G401 (cell line): ENCODE results near the gene ARMC8. TPM values are rescaled to one million over a fixed set of nuclear protein-coding genes. Genes with fewer than 3 reads are reported as not detected.
A peak's percentile ranks its signal among the peaks of the same experiment; 100 is the strongest.
"Not testable (repeated sequence)": the region's sequence is repeated elsewhere in the genome, so short reads cannot be mapped to it uniquely, and the experiment has no call there.

ENCODE experiments used
- DNase-seq: peaks from one replicate; pipeline ENCODE4 v3.0.0-alpha.2; 2015; ENCODE audit warnings: low spot score
- in situ Hi-C: cut with HindIII; loops from 2 replicates; pipeline ENCODE4 v1.10.0; 2016; ENCODE audit warnings: low sequenced_read_pairs, mixed read lengths
- total RNA-seq: library from RNA; depleted of rRNA; stranded (reverse); fragments of >200 nt; shearing (Covaris generic); gene quantifications from 2 replicates; pipeline ENCODE4 v1.2.3, GENCODE V29; 2014; rRNA removed

Gene ARMC8, protein sequence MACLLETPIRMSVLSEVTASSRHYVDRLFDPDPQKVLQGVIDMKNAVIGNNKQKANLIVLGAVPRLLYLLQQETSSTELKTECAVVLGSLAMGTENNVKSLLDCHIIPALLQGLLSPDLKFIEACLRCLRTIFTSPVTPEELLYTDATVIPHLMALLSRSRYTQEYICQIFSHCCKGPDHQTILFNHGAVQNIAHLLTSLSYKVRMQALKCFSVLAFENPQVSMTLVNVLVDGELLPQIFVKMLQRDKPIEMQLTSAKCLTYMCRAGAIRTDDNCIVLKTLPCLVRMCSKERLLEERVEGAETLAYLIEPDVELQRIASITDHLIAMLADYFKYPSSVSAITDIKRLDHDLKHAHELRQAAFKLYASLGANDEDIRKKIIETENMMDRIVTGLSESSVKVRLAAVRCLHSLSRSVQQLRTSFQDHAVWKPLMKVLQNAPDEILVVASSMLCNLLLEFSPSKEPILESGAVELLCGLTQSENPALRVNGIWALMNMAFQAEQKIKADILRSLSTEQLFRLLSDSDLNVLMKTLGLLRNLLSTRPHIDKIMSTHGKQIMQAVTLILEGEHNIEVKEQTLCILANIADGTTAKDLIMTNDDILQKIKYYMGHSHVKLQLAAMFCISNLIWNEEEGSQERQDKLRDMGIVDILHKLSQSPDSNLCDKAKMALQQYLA
- total RNA-seq, result 31.5 and 48.4 TPM in 2 replicates

DNA sequence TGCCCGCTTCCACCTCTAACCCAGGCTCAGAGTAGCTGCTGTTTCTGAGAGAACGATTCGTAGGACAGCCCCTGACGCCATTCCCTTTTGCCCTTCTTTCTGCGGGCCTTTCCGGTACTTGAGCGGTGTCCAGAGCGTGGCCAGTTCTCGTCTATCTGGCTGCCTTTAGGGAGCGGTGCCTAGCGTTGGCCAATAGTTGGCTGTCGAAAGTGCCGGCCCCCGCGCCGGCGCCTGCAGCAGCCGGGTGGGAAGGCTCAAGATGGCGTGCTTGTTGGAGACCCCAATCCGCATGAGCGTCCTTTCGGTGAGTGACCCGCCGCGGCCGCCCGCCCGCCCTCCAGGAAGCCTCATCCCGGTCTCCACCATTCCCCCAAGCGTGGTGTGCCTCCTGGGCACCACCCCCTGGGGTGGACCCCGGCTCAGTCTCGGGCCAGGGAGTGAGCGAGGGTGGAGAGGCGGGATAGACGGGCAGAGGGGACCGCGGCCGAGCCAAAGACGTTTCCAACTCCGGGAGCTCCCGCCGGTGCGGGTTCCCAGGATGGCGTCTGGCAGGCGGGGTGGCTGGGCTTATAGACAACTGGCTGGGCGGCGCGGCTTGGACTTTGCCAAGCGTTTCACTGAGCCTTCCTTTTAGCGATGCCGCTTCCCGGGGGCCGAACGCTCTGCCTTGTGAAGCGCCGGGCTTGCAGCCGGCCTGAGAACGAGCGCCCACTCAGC lies at the start of gene ARMC8:
Gene ARMC8, plus strand, starts transcription at position 6 of the 717 bp plus-strand sequence. Its CDS starts 254 bp downstream, at position 260.
- DNase-seq, result no peak
- in situ Hi-C loops, result no loop called here

DNA sequence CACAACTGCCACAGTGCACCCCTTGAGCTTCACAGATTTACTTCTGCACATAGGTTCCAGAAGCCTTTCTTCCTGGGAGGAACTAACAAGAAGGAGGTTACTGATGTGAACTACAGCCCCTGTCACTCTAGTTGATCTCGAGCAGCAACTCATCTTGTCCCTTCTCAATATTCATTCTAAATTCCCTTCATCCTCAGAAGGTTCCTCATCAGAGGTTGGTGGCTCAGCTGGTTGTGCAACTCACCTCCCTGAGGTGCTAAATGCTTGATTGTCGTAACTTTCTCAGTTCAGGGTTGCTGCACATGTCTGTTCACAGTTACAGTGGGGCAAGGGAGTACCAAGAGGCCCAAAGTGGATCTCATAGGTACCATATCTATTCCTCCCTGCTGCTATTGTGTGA lies 49.2 kb upstream of the ARMC8 start:
- no peak for DNase-seq
- in situ Hi-C loops, result no loop called here

DNA sequence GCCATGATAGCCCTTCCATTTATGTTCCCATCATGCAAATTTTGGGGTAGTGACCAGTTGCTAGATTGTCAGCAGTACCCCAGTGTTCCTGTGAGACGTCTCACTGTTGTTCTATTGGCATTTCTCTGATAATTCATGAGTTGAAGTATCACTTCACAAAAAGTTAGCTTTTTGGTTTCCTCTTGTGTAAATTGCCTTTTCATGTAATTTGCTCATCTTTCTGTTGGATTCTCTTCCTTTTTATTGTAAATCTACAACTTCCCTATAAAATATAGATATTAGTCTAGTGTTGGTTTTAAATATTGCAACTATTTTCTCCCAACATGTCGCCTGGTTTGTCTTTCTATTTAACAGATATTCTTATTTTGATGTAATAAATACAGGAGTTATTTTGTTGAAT lies 47.4 kb upstream of the ARMC8 start:
- in situ Hi-C loops, result no loop called here
- no peak for DNase-seq

DNA sequence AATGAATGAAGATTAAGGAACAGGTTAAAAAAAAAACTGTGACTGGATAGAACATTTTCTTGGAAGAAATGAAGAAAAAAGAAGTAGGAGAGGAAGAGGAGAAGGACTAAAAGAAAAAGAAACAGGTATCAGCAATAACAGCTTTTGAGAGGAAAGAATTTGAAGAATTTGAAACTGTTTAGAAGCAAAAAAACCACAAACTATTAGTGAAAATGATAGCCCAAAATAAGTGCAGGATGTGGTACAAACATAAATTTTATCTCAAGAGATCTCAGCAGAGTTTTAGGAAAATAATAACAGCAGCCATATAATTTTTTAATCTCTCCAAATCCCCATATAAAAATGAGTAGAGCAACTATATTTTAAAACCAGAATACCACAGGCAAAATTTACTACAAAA lies 46.2 kb upstream of the ARMC8 start:
- DNase-seq, result no peak
- in situ Hi-C loops, result no loop called here

DNA sequence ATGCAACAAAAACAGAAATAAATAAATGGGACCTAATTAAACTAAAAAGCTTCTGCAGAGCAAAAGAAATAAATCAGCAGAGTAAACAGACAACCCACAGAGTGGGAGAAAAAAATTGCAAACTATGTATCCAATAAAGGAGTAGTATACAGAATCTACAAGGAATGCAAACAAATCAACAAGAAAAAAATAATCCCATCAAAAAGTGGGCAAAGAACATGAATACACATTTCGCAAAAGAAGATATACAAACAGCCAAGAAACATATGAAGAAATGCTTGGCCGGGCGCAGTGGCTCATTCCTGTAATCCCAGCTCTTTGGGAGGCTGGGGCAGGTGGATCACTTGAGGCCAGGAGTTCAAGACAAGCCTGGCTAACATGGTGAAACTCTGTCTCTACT lies 44.9 kb upstream of the ARMC8 start:
- DNase-seq, in situ Hi-C loops: not testable (repeated sequence)

DNA sequence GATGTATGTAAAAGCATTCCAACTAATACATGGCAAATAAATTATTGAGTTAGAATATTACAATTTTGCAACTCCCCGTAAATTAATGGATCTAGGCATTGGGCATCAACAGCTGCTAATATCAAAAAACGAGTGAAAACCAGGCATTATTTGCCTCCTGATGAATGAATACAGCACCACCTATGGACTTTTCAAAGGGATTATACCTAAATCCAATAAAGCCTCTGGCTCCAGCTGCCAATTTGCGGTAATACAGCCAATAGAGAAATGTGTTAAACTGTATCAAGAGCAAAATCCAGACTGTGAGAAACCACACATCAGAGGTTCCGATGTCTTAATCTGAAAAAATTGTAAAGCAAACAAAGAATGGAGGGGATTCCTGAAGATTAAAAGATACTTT lies 38.6 kb upstream of the ARMC8 start:
- in situ Hi-C loops, result no loop called here
- no peak for DNase-seq

DNA sequence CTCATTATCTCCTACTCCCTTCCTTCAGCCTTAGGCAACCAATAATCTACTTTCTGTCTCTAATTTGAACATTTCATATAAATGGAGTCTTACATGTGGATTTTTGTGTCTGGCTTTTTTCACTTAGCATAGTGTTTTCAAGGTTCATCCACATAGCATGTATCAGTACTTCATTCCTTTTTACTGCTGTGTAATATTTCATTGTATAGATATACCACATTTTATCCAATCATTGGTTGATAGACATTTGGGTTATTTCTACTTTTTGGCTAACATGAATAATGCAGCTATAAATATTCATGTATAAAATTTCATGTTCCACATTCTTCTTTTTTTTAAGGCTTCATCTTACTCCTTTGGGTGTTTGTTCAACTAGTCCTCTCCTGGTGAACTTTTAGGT lies 32.6 kb upstream of the ARMC8 start:
- in situ Hi-C loops, result no loop called here
- no peak for DNase-seq

DNA sequence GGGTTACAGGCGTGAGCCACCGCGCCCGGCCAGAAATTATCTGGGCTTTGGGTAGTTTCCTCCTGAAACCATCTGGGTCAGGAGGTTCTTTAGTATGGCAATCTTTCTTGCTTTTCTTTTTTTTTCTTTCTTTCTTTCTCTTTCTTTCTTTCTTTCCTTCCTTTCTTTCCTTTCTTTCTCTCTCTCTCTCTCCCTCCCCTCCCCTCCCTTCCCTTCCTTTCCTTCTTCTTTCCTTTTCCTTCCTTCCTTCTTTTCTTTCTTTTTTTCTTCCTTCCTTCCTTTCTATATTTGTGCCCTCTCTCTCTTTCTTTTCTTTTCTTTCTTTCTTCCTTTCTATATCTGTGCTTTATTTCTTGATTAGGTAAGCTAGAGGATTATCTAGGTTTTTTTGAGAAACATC lies 29.4 kb upstream of the ARMC8 start:
- in situ Hi-C loops, result no loop called here

DNA sequence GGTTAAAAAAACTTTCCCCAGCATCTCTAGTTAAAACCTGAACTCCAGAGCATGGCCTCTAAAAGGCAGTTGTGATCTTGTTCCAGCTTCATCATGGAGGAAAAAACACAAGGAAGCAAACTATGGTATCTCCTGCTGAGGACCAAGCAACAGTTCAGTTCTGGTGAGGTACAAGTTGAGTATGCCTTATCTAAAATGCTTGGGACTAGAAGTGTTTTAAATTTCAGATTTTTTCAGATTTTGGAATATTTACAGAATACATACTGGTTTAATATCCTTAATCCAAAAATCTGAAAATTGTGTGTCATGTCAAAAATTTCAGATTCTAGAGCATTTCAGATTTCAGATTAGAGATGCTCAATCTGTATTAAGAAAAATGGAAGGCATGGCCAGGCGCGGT lies 22.0 kb upstream of the ARMC8 start:
- in situ Hi-C loops, result no loop called here

More for the DNA sequence above, 29.4 kb upstream of the ARMC8 start:
- no peak for DNase-seq

DNA sequence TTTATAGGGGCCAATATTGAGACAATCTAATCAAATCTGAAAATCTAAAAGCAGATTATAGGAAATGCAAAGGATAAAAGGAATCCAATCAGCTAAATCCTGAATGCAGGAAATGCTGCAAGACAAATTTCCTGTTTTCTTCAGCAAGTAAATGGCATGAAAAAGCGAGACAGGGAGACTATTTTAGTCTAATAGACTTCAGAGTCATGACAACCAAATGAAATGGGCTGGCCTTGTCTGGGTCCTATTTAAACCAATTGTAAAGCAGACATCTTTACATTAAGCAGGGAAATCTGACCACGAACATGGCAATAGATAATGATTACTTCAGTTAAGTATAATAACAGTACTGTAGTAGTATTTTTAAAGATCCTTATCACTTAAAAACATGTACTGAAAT lies 14.5 kb upstream of the ARMC8 start:
- DNase-seq, result no peak
- in situ Hi-C loops, result no loop called here

More for the DNA sequence above, 22.0 kb upstream of the ARMC8 start:
- DNase-seq, result no peak

DNA sequence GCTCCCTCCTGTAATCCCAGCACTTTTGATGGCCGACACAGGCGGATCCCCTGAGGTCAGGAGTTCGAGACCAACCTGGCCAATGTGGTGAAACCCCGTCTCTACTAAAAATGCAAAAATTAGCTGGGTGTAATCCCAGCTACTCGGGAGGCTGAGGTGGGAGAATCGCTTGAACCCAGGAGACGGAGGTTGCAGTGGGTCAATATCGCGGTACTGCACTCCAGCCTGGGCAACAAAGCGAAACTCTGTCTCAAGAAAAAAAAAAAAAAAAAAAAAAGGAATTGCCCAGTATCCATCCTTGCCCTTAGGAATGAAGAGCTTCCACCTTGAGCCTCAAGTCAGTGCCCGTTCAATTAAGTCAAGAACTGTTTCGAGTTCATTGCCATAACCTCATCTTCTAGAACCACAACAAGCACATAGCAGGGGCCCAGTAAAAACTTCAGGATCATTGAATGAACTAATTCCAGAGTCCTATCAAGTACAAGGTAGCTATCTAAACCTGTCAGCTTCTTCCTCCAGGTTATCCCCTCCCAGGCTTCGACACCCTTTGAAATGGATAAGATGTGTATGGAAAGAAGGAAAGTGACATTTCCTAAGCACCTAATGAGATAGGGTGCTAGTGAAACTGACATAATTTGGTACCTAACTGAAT lies 13.2 kb upstream of the ARMC8 start:
- DNase-seq, result no peak
- in situ Hi-C loops, result no loop called here

DNA sequence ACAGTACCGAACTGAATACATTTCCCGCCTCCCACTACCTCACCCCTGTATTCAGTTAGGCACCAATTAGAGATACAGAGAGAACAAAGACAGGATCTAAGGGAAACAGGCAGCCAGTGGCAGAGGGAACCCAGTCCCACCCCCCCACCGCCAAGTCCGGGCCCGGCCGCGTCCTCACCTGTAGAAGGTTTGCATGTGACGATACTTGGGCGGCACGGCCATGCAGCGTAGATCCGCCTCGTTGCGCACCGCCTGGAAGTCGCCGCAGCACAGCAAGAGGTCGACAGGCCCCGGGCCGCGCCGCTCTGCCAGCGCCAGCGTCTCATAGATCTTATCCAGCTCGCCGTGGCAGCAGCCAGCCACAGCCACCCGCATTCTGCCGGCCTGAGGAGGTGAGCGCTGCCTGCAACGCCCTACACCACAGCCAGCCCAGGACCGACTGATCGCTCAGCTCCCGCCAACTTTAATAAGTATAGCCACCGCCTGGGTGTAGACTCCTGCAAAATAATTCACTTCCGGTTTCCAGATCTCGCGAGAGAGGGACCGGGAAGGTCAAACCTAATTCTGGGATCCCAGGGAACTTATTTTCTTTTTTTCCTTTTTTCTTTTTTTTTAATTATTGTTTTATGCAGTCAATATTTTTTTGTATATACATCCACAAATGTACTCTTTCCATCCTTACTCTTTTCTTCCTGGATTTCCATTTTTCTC lies 12.5 kb upstream of the ARMC8 start, which contains the start of gene DBR1:
Gene DBR1, minus strand, starts transcription at position 501 of the 711 bp plus-strand sequence. Its CDS starts 126 bp downstream, at position 375.
- in situ Hi-C loops, result no loop called here
- DNase-seq, result peak; percentile 82

DNA sequence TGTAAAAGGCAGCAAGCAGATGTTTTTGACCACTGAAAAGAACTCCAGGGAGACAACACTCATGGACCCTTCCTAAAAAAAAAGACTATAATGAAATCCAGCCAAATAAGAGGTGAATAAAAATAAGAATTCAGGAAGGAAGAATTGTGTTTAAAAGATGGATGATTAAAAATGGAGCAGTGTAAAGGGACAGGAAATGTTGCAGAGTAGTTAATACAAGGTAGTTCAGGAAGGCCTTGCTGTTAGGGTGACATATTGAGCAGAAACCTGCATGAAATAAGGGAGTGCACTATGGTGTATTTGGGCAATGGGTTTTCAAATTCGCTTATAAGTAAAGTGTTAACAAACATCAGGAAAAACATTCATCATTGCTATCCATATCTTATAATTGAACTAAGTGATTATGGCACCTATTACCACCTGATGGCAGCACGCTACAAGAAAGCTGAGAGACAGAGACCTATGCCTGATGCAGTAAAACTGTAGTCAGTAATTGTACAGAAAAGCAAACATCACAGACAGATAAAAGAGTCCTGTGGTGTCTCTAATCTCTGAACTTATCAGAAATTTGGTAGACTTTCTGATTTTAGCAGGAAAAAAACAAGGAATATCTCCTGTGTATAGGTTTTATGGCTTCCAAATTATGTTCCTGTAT lies 6.6 kb upstream of the ARMC8 start:
- in situ Hi-C loops, result no loop called here
- DNase-seq, result peak; percentile 87

DNA sequence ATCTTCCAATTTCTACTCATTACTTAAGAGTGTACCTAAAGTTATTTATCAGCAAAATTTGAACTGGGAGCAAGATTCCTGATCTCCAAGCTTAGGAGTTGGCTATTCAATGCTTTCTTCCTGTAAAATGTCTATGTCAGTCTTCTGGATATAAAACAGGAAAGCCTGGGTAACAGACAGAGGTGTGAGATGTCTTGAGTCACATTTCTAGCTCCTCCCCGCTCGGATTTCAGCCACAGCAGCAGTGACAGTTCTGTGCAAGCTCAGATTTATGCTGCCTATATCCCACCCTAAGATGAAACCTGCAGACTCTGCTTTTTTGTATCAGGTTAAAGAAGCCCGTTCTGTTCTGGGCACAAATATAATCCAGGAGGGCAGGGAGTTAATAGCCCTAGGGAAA lies 2.1 kb upstream of the ARMC8 start:
- in situ Hi-C loops, result no loop called here
- no peak for DNase-seq

DNA sequence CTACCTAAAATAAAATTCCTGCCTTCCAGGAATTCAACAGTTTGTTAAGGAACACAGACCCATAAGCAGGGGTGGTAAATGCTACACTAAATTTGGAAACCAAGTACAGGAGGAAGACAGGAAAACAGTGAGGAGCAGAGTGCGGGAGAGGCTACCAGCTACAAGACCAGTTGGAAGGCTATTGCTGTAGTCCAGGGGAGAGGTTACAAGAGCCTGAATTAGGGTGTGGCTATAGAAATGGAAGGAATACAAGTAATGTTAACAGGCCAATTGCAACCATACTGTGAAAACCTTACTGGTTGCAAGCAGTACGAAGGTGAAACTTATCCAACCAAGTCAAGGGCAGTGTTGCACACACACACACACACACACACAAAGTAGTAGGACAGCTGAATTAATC lies 880 bp upstream of the ARMC8 start:
- in situ Hi-C loops, result no loop called here
- DNase-seq, result peak; percentile 28

DNA sequence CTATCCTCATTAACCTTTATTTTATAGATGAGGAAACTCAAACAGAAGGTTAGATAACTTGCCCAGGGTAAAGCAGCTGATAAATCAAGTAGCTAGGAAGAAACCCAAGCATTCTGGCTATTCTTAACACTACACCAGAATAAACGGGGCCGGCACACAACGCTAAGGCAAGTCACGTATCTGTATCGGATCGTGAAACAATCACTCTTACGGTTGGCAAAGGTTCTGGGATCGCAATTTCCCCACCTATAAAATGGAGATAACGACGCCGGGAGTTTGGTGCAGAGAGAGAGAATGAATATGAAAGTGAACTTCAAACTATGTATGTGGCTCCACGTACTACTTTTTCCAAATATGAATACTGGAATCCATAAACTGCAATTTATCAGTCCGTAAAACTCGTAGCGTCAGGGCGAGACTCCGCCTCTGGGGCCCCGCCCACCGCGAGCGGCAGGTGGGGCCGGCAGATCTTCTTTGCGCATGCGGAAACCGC lies 252 bp upstream of the ARMC8 start:
- in situ Hi-C loops, result no loop called here
- DNase-seq, result peak; percentile 93

DNA sequence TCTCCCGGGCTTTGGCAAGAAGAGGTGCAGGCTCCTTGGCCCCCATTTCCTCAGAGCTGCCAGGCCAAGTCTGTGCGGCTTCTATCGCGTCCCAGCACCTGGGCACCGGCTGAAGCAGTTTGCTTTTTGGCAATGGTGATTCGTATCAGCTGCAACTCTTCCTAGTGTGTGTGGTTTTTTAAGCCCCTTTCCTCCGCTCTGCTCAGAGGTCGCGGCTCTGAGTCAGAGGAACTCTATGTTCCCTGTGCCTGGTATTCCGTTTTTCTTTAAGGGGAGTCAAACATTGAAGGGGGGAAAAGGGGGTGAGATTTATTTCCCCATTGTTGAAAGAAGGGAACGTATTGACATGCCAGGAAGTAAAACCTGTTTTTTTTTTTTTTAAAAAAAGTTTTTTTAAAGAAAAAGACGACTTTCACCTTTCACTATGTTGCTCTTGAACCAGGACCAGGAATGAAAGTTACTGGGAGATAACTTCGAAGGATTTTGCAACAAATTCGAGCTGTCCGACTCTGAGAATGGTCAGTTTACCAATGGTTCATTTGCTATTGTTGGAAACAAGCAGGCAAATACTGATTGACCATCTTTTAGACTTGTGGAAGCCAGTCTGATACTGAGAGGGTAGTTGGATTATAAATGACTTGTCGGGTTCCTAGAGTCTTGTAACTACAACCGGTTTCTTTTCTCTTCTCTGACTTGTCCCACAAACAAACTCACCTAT lies 1.1 kb downstream of the ARMC8 start:
- peak; percentile 74 for DNase-seq
- in situ Hi-C loops, result no loop called here

DNA sequence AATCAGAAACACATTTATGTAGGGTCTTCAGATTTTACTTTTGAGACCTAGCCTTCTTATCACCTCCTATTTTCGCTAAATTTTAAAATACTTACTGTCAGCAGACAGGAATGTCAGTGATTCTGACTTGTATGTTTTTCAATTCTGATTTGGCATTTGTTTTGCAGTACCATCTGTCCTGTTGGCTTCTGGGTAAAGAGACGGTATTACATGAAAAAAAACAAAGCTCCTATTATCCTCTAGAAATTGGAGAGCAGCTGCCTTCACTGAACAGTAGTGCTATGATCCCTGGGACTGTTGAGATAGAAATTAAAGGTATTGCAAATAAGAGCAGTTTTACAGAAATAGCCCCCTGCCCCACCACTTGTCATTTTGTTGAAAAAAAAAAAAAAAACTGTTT lies 8.4 kb downstream of the ARMC8 start:
- DNase-seq, result peak; percentile 95
- in situ Hi-C loops, result no loop called here
